ENCODE measurements around the gene ZNF574.
"Not testable (repeated sequence)": the region's sequence is repeated elsewhere in the genome, so short reads cannot be mapped to it uniquely, and the experiment has no call there.

The ZNF574 gene, protein sequence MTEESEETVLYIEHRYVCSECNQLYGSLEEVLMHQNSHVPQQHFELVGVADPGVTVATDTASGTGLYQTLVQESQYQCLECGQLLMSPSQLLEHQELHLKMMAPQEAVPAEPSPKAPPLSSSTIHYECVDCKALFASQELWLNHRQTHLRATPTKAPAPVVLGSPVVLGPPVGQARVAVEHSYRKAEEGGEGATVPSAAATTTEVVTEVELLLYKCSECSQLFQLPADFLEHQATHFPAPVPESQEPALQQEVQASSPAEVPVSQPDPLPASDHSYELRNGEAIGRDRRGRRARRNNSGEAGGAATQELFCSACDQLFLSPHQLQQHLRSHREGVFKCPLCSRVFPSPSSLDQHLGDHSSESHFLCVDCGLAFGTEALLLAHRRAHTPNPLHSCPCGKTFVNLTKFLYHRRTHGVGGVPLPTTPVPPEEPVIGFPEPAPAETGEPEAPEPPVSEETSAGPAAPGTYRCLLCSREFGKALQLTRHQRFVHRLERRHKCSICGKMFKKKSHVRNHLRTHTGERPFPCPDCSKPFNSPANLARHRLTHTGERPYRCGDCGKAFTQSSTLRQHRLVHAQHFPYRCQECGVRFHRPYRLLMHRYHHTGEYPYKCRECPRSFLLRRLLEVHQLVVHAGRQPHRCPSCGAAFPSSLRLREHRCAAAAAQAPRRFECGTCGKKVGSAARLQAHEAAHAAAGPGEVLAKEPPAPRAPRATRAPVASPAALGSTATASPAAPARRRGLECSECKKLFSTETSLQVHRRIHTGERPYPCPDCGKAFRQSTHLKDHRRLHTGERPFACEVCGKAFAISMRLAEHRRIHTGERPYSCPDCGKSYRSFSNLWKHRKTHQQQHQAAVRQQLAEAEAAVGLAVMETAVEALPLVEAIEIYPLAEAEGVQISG

GRCh38 chr19:42075616-42076379 is at the start of gene ZNF574:
ZNF574 (plus strand) TSS chr19:42076166; CDS start chr19:42078607, 2,441 bp downstream.
- peak; percentile 99 for DNase-seq (ENCODE audit: low spot score)

DNA sequence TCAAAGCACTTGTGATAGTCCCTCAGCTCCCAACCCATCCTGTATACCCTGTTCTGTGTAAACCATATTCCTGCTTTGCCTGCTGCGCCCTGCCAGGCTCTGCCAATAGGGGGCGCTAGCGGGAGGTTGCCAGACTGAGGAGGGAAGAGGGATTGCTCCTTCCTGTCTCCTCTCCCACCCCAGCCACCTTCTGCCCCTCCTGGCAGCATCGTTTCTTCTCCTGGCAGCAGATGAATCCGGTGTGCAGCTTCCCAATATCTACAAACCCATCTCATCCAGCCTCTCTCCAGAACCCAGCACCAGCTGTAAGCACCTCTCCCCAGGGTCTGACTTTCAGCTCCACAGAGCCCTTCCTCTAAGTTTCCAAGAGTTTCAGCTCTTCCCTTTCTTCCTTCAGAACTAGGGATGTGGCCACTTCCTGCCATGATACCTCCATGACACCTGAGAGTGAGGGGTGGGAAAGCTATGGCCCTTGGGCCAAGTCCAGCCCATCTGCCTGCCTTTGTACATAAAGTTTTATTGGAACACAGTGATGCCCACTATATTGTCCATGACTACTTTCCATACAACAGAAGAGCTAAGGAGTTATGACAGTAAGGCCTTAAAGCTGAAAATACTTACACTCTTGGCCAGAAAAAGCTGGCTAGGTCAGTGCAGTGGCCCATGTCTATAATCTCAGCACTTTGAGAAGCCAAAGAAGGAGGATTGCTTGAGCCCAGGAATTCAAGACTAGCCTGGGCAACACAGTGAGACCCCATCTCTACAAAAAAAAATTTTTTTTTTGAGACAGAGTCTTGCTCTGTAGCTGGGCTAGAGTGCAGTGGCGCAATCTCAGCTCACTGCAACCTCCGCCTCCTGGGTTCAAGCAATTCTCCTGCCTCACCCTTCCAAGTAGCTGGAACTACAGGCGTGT is 47.4 kb upstream of the ZNF574 start:
- no peak for DNase-seq (ENCODE audit: low spot score)

GRCh38 chr19:42030645-42031440 is 45.1 kb upstream of the ZNF574 start:
- no peak for DNase-seq (ENCODE audit: low spot score)

DNA sequence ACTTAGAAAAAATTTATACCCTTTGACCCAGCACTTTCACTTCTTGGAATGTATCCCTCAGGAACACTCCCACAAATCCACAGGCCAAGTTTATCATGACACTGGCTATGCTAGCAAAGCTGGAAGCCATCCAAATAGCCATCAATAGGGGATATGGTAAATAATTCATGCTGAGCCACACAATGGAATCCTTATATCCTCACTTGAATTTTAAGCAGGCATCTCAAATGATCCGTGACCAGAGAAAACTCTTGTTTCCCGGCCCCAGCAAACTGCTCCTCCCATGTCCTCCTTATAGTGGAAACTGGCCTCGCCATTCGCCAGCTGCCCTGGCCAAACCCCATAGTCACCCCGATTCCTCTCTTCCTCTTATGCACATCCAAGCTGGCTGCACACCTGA is 43.5 kb upstream of the ZNF574 start:
- DNase-seq (ENCODE audit: low spot score): no peak

DNA sequence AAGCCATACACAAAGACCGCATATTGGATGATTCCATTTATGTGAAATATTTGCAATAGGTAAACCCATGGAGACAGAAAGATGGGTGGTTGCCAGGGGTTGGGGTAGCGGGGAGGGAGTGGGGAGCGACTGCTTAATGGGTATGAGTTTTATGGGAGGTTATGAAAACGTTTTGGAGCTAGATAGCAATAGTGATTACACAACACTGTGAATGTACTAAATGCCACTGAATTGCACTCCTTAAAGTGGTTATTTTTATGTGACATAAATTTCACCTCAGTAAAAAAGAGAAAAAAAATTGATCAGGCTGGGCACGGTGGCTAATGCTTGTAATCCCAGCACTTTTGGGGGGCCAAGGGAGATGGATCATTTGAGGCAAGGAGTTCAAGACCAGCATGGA is 42.6 kb upstream of the ZNF574 start:
- no peak for DNase-seq (ENCODE audit: low spot score)

GRCh38 chr19:42034640-42035391 is 41.1 kb upstream of the ZNF574 start:
- DNase-seq (ENCODE audit: low spot score): peak; percentile 84

DNA sequence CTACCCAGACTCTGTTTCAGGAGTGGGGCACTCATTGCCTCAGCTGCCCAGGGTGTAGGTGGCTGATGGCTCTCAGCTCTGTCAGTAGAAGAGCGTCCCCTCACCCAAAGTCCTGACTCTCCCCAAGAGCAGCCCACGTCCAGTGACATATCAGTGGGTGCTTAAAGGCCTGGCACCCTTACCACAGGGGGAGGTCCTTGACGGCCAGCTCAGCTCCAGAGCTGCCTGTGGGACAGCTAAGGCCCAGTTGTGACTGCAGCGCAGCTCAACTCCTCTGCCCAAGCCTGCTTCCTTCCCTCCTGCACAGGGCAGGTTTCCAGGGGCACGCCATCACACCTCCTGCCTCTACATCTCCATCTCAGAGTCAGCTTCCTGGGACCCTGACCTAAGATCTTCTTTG is 38.3 kb upstream of the ZNF574 start:
- DNase-seq (ENCODE audit: low spot score): no peak

- DNase-seq (ENCODE audit: low spot score): no peak
Observed at GRCh38 chr19:42038666-42039065, 37.3 kb upstream of the ZNF574 start.

DNA sequence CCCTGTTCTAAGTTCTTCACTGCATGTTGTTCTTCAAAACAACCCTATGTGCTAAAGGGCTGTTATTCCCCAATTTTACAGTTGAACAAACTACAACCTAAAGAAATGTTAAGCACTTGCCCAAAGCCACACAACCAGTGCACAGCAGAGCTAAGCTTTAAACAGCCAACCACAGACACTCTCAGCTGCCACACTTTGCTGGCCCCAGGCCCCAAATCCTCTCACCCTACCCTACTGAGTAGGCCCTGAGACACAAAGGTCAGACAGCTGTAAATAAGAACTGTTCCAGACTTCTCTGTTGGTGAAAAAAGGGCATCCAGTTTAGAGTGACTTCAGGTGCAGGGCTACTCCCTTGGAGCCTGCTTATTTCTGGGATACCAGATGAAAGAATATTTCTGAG is 35.9 kb upstream of the ZNF574 start:
- DNase-seq (ENCODE audit: low spot score): no peak

DNA sequence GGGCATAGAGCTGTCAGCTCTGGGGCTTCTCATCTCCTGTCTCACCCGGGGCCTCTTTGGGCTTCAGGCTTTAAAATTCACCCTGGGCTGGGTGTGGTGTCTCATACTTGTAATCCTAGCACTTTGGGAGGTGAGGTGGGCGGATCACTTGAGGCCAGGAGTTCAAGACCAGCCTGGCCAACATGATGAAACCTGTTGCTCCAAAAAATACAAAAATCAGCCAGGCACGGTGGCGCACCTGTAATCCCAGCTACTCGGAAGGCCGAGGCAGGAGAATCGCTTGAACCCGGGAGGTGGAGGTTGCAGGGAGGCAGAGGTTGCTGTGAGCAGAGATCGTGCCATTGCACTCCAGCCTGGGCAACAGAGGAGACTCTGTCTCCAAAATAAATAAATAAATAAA is 35.5 kb upstream of the ZNF574 start:
- not testable (repeated sequence) for DNase-seq (ENCODE audit: low spot score)

DNA sequence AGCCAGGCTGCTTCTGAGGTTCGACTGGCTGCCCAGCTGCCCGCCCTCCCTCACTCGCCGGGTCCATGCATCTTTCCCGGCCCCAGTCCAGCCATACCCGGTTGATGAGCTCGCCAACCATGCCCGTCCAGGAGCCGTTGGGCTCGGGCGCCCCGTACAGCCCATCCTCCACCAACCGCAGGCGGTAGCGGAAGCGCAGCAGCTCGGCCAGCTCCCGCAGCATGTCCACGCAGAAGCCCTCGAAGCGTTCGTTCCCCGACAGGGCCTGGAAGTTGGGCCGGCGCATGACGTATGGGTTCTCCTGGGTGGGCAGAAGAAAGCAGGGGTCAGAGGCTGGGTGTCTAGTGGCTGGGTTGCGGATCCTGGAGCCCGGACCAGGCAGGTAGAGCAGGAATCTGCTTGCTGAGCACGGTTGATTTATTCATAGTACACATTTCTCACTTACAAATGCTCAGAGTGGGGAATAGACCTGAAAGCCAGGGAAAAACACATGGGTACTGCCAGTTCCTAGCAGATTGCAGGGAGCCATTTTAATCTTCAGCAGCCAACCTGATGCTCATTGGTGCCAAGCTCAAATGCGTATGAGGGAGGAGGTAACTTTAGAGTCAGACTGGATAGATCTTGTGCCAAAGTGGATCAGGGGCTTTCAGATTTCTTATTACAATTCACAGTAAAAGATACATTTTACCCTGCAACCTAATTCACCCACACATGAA is 33.4 kb upstream of the ZNF574 start:
- peak; percentile 73 for DNase-seq (ENCODE audit: low spot score)

- DNase-seq (ENCODE audit: low spot score): no peak
Observed at GRCh38 chr19:42045575-42045974, 30.4 kb upstream of the ZNF574 start.

DNA sequence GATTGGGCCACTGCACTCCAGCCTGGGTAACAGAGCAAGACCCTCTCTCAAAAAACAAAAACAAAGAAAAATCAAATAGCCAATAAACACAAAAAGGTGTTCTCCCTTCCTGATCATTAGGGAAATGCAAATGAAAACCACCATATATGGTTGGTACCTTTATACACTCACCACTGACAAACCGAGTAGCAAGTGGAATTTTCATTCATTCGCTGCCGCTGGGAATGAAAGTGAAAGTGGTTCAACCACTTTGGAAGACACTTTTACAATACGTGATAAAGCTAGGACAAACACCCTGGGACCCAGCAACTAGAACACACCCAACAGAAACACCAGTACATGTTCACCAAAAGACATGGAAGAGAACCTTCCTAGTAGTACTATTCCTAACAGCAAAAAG is 27.0 kb upstream of the ZNF574 start:
- no peak for DNase-seq (ENCODE audit: low spot score)

- no peak for DNase-seq (ENCODE audit: low spot score)
Observed at GRCh38 chr19:42051166-42052115, 24.5 kb upstream of the ZNF574 start.

DNA sequence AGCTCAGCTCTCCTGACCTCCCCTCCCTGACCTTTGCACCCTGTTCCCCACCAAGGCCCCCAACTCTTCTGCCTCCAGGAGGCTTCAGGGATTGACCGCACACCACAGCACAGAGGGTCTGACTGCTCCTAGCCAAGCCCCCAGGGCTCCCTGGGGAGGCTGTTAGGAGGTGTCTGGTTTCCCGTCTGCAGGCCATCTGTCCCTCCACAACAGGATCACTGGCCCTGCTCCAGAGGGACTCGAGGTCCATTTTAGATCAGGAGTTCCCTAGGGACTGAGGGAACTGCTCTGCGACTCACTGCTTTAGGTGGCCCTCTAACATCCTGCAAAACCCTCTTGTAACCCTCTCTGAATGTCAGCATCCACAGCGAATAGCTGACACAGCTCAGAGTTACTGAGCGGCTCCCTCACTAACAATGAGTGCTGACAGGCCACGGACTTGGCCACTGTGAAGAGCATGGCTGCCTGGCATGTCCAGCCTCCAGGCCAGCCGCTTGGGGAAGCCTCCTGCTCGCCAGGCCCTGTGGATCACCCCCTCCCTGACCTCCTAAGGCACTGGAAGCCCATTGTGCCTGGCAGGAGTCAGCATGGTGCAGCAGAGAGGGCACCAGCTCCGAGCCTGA is 23.6 kb upstream of the ZNF574 start:
- DNase-seq (ENCODE audit: low spot score): no peak

GRCh38 chr19:42053037-42053935 is 22.7 kb upstream of the ZNF574 start:
- no peak for DNase-seq (ENCODE audit: low spot score)

Measured in Ammon's horn (tissue), 1 donor.